ENCODE results near the gene LIG3.

The LIG3 gene

GRCh38 chr17:35052241-35052610 lies 71.9 kb downstream of the LIG3 start:
- H3K9ac ChIP-seq (ENCODE audit: low read depth, low read length) = peak overlapping the region; percentile 57
- TF ChIP-seq CTCF (IDR thresholded peaks at IDR 0.05; ENCODE audit: borderline replicate concordance, extremely low read depth, low read length, poor library complexity, severe bottlenecking) = no peak
- no peak for TF ChIP-seq EZH2 (IDR thresholded peaks at IDR 0.05; ENCODE audit: borderline replicate concordance, low read depth, low read length, severe bottlenecking)
- H4K20me1 ChIP-seq (ENCODE audit: insufficient read depth, low read length) = no peaks in the 10 kb centered on the region
- no peaks in the 10 kb centered on the region for H3K9me3 ChIP-seq (ENCODE audit: insufficient read depth, low read length, severe bottlenecking)
- peak overlapping the region in 1 of 2 experiments; percentile 26; a peak in 1 of 4 replicates for H3K4me3 ChIP-seq (ENCODE audit: low read depth in 1 of 2, low read length in 2 of 2)
- ATAC-seq (ENCODE audit: insufficient read depth, low read depth) = no peak
- H3K36me3 ChIP-seq (ENCODE audit: insufficient read depth, low read length) = no peaks in the 10 kb centered on the region
- H3K27ac ChIP-seq (ENCODE audit: low read length) = peak overlapping the region; percentile 98
- no peaks in the 10 kb centered on the region for H3K27me3 ChIP-seq (ENCODE audit: insufficient read depth, low read length, poor library complexity)
- H2AFZ ChIP-seq (ENCODE audit: low read depth, low read length) = no peak overlapping the region; the same call in 1 of the 2 replicates
- H3K4me1 ChIP-seq (ENCODE audit: insufficient read depth, low read length) = peaks cover 61% of the 10 kb centered on the region
- peaks cover 56% of the 10 kb centered on the region for H3K79me2 ChIP-seq (ENCODE audit: insufficient read depth, low read length)
- DNase-seq = no peak
- peak overlapping the region; percentile 54 for H3K4me2 ChIP-seq (ENCODE audit: insufficient read depth, low read length)

- Histone ChIP-seq H3K27ac (ENCODE audit: low read length) (peak overlapping the region; percentile 98), H3K79me2 (ENCODE audit: insufficient read depth, low read length) (peaks cover 61% of the 10 kb centered on the region), H3K4me2 (ENCODE audit: insufficient read depth, low read length) (peak overlapping the region; percentile 54), H4K20me1 (ENCODE audit: insufficient read depth, low read length) (no peaks in the 10 kb centered on the region), H3K4me3 (ENCODE audit: low read depth in 1 of 2, low read length in 2 of 2) (no peak overlapping the region), H3K36me3 (ENCODE audit: insufficient read depth, low read length) (no peaks in the 10 kb centered on the region), H3K27me3 (ENCODE audit: insufficient read depth, low read length, poor library complexity) (no peaks in the 10 kb centered on the region), H3K9ac (ENCODE audit: low read depth, low read length) (peak overlapping the region; percentile 57), H3K9me3 (ENCODE audit: insufficient read depth, low read length, severe bottlenecking) (no peaks in the 10 kb centered on the region), H2AFZ (ENCODE audit: low read depth, low read length) (no peak overlapping the region), H3K4me1 (ENCODE audit: insufficient read depth, low read length) (peaks cover 61% of the 10 kb centered on the region)
- ATAC-seq (ENCODE audit: insufficient read depth, low read depth) = no peak
- TF ChIP-seq CTCF (IDR thresholded peaks at IDR 0.05; ENCODE audit: borderline replicate concordance, extremely low read depth, low read length, poor library complexity, severe bottlenecking) (no peak), EZH2 (IDR thresholded peaks at IDR 0.05; ENCODE audit: borderline replicate concordance, low read depth, low read length, severe bottlenecking) (no peak)
- DNase-seq = no peak
These were observed 72.5 kb downstream of the LIG3 start for GRCh38 chr17:35052780-35053179.

GRCh38 chr17:35053204-35053603 lies 72.9 kb downstream of the LIG3 start:
- TF ChIP-seq CTCF (IDR thresholded peaks at IDR 0.05; ENCODE audit: borderline replicate concordance, extremely low read depth, low read length, poor library complexity, severe bottlenecking) (no peak), EZH2 (IDR thresholded peaks at IDR 0.05; ENCODE audit: borderline replicate concordance, low read depth, low read length, severe bottlenecking) (no peak)
- DNase-seq (no peak), ATAC-seq (ENCODE audit: insufficient read depth, low read depth) (no peak)
- H3K4me2 ChIP-seq (ENCODE audit: insufficient read depth, low read length) = no peak overlapping the region
- H3K4me1 ChIP-seq (ENCODE audit: insufficient read depth, low read length) = peaks cover 61% of the 10 kb centered on the region
- H2AFZ ChIP-seq (ENCODE audit: low read depth, low read length) = no peak overlapping the region
- no peaks in the 10 kb centered on the region for H3K9me3 ChIP-seq (ENCODE audit: insufficient read depth, low read length, severe bottlenecking)
- peaks cover 65% of the 10 kb centered on the region for H3K79me2 ChIP-seq (ENCODE audit: insufficient read depth, low read length)
- no peaks in the 10 kb centered on the region for H3K27me3 ChIP-seq (ENCODE audit: insufficient read depth, low read length, poor library complexity)
- no peaks in the 10 kb centered on the region for H4K20me1 ChIP-seq (ENCODE audit: insufficient read depth, low read length)
- no peaks in the 10 kb centered on the region for H3K36me3 ChIP-seq (ENCODE audit: insufficient read depth, low read length)
- H3K9ac ChIP-seq (ENCODE audit: low read depth, low read length) = no peak overlapping the region
- no peak overlapping the region for H3K4me3 ChIP-seq (ENCODE audit: low read depth in 1 of 2, low read length in 2 of 2)
- peak overlapping the region; percentile 98 for H3K27ac ChIP-seq (ENCODE audit: low read length)

GRCh38 chr17:35056013-35056412 lies 75.7 kb downstream of the LIG3 start:
- Histone ChIP-seq H3K79me2 (ENCODE audit: insufficient read depth, low read length) (peaks cover 59% of the 10 kb centered on the region), H3K4me2 (ENCODE audit: insufficient read depth, low read length) (no peak overlapping the region), H3K4me1 (ENCODE audit: insufficient read depth, low read length) (peaks cover 39% of the 10 kb centered on the region), H2AFZ (ENCODE audit: low read depth, low read length) (no peak overlapping the region), H3K9me3 (ENCODE audit: insufficient read depth, low read length, severe bottlenecking) (no peaks in the 10 kb centered on the region), H3K27ac (ENCODE audit: low read length) (no peak overlapping the region), H3K36me3 (ENCODE audit: insufficient read depth, low read length) (0 out of 2 replicates have a peak, but pooled peaks cover 4% of the 10 kb centered on the region), H3K27me3 (ENCODE audit: insufficient read depth, low read length, poor library complexity) (no peaks in the 10 kb centered on the region), H4K20me1 (ENCODE audit: insufficient read depth, low read length) (no peaks in the 10 kb centered on the region), H3K9ac (ENCODE audit: low read depth, low read length) (no peak overlapping the region), H3K4me3 (ENCODE audit: low read depth in 1 of 2, low read length in 2 of 2) (no peak overlapping the region)
- TF ChIP-seq CTCF (IDR thresholded peaks at IDR 0.05; ENCODE audit: borderline replicate concordance, extremely low read depth, low read length, poor library complexity, severe bottlenecking) (no peak), EZH2 (IDR thresholded peaks at IDR 0.05; ENCODE audit: borderline replicate concordance, low read depth, low read length, severe bottlenecking) (no peak)
- DNase-seq = no peak
- no peak for ATAC-seq (ENCODE audit: insufficient read depth, low read depth)
